ENCODE results near the gene EPN3.

EPN3 gene

DNA sequence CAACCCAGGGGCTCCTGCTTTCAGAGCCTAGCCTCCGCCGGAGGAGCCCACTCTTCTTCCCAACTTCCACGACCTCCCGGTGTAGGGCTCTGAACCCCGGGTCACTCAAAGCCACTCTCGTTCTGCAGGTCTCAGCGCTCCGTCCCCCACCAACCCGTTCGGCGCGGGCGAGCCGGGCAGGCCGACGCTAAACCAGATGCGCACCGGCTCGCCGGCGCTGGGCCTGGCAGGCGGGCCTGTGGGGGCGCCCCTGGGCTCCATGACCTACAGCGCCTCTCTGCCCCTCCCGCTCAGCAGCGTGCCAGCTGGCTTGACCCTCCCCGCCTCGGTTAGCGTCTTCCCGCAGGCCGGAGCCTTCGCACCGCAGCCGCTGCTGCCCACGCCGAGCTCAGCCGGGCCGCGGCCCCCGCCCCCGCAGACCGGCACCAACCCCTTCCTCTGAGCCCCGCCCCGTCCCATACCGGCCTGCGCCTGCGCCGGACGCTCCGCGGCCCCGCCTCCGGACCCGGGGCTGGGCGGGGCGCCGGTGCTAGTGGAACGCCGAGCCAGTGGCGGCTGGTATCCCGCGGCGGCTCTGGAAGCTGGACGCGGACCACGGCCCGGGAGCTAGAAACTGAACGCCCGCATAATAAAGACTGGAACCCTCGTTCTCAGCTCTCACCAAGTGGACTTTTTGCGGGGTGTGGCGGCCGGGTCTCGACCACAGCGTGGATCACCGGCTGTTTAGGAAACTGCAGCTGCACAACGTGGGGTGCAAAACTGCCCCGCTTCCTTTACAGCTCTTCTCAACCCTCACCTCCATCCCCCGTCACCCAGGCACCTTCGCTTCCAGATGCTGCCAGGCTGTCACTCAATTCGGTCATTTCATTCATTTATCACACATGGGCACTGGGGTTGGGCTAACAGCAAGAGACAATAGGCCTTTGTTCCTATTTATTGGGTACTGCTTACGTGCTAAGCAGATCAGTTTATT lies 9.5 kb downstream of the EPN3 start:
- peak overlapping the region; percentile 49 for H3K4me3 ChIP-seq (ENCODE audit: low read depth, low read length)
- in situ Hi-C loops (cut with HindIII; ENCODE audit: low sequenced_read_pairs): no loop called here
- TF ChIP-seq, protein P1, sequence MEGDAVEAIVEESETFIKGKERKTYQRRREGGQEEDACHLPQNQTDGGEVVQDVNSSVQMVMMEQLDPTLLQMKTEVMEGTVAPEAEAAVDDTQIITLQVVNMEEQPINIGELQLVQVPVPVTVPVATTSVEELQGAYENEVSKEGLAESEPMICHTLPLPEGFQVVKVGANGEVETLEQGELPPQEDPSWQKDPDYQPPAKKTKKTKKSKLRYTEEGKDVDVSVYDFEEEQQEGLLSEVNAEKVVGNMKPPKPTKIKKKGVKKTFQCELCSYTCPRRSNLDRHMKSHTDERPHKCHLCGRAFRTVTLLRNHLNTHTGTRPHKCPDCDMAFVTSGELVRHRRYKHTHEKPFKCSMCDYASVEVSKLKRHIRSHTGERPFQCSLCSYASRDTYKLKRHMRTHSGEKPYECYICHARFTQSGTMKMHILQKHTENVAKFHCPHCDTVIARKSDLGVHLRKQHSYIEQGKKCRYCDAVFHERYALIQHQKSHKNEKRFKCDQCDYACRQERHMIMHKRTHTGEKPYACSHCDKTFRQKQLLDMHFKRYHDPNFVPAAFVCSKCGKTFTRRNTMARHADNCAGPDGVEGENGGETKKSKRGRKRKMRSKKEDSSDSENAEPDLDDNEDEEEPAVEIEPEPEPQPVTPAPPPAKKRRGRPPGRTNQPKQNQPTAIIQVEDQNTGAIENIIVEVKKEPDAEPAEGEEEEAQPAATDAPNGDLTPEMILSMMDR (IDR thresholded peaks at IDR 0.05; ENCODE audit: low read depth, low read length): peak; percentile 17
- peak; percentile 76 for DNase-seq (ENCODE audit: low read depth, low spot score)

DNA sequence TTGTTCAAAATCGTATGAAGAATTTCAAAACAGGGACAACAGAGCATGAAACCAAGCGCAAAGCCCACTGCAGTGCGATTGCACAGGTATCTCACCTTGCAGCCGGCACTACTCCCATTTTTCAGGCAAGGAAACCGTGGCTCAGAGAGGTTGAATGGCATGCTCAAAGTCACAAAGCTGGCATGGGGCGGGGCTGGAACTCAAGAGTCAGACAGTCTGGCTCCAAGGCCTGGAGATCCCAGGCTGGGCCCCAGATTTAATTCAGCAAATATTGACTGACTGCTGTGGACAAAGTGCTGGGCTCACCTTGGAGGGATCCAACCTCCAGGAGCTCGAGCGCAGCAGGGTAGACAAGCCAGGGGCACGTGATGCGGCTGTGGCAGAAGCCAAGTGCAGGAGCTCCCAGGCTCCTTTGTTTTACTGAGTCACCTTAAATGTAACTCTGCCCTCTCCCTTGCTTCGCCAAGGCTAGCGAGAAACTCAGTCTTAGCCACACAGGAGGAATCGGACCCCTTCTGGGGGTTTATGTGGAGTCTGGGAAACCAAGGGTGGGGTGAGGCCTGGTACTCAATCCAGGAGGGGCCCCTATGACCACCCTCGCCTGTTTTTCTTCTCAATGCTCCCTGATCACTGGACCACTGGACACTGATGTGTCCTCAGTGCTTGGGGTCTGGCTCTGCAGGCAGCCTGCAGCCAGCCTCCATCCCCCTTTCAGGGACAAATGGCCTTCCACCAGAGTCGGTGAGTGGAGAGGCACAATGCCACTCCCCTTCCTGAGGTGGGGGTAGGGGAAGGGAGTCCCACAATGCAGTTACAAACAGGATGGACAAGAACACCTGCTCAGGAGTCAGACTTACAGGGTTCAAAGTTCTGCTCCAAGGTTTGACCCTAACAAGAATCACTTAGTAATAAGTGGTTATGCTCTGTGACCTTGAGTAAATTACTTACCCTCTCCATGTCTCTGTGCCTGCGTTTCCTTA lies 10.6 kb downstream of the EPN3 start:
- no peak for DNase-seq (ENCODE audit: low read depth, low spot score)
- TF ChIP-seq, protein P1 (IDR thresholded peaks at IDR 0.05; ENCODE audit: low read depth, low read length): no peak
- no peak overlapping the region for H3K4me3 ChIP-seq (ENCODE audit: low read depth, low read length)
- in situ Hi-C loops (cut with HindIII; ENCODE audit: low sequenced_read_pairs): no loop called here

DNA sequence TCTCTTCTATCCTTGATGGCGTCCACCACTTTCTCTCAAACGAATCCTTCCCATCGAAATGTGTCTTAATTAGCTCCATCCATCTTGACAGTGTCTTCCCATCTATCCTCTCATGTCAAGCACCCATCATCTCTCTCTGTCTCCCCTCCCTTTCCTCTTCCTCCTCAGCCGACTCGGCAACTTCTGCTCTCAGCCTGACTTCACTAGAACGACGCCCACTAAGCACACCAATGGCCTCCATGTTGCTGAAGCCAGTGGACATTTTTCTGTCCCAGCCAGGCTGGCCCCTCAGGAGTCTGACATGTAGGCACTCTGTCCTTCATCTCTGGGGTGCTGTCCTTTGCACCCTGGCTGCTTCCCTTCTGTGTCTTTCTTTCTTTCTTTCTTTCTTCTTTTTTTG lies 12.0 kb downstream of the EPN3 start:
- DNase-seq (ENCODE audit: low read depth, low spot score): no peak
- H3K4me3 ChIP-seq (ENCODE audit: low read depth, low read length): no peak overlapping the region
- TF ChIP-seq, protein P1 (IDR thresholded peaks at IDR 0.05; ENCODE audit: low read depth, low read length): no peak
- in situ Hi-C loops (cut with HindIII; ENCODE audit: low sequenced_read_pairs): no loop called here

DNA sequence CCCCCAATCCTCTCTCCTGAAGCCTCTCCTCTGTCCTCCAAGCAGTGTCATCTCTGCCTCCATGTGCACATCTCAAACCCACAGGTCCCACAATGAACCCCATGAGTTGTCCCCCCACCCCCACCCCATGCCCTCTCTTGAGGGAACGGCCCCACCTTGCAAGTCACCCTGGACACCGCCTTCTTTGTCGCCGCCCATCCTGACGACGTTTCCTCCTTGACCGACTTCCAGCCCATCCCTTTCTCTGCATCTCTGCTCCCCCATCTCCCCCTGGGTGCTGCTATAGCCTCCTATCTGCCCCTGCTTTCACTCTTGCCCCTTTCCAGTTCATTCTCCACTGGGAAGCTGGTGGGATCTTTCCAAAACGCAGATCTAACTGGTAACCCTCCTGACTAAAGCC lies 12.8 kb downstream of the EPN3 start:
- TF ChIP-seq, protein P1 (IDR thresholded peaks at IDR 0.05; ENCODE audit: low read depth, low read length): no peak
- in situ Hi-C loops (cut with HindIII; ENCODE audit: low sequenced_read_pairs): no loop called here
- DNase-seq (ENCODE audit: low read depth, low spot score): no peak
- H3K4me3 ChIP-seq (ENCODE audit: low read depth, low read length): no peak overlapping the region

DNA sequence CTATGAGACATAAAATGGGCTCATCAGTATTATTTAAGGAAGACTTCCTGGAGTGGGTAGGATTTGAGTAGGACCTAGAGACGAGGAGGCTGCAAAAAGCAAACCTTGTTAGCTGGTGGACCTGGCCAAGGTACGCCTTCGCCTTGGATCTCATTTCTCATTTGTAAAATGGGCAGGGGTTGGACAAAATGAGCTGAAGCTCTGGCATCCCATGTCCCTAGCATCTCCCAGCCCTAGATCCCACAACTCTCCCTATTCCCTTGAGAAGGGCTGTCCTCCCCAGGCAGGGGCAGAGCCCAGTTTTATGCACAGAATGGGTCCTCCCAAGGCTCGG lies 14.1 kb downstream of the EPN3 start:
- DNase-seq (ENCODE audit: low read depth, low spot score): no peak
- no peak overlapping the region for H3K4me3 ChIP-seq (ENCODE audit: low read depth, low read length)
- in situ Hi-C loops (cut with HindIII; ENCODE audit: low sequenced_read_pairs): no loop called here
- TF ChIP-seq, protein P1 (IDR thresholded peaks at IDR 0.05; ENCODE audit: low read depth, low read length): no peak

DNA sequence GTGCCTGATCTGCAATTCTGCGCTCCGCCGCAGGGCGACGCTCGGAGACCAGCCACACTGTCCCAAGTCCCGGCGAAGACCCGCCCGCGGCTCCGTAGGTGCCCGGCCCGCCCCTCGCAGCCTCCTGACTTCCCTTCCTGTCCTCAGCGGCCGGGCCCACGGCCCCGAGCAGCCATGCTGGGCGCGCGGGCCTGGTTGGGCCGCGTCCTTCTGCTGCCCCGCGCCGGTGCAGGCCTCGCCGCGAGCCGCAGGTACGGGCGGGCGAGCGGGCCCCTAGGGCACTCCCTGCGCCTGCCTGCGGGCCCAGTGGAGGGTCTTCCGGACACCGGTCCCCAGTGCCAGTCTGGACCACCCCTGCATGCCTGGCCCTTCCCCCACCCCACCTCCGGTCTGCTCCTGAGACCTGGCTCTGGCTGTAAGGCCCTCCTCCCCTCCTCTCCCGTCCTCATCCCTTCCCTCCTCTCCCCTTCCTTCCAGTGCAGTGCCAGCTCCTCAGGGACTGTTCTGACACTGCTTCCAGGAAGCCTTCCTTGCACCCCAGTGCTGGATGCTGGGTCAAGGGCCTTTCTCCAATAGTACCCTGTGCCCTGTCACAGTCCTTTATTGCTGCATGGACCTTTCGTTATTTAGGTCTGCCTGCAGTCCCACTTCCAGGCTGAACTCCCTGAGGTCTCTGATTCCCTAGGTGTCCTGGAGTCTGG lies 14.7 kb downstream of the EPN3 start, which contains the start of gene SPATA20:
Gene SPATA20, plus strand, starts transcription at position 140 of the 701 bp plus-strand sequence. Its CDS starts 35 bp downstream, at position 175.
- H3K4me3 ChIP-seq (ENCODE audit: low read depth, low read length): peak within 1 kb of the TSS; percentile 55
- DNase-seq (ENCODE audit: low read depth, low spot score): peak; percentile 89
- in situ Hi-C loops (cut with HindIII; ENCODE audit: low sequenced_read_pairs): no loop called here
- TF ChIP-seq, protein P1 (IDR thresholded peaks at IDR 0.05; ENCODE audit: low read depth, low read length): peak; percentile 97

All from astrocyte of the spinal cord (primary cell).